ENCODE measurements around the gene SNTB2. TPM values are rescaled to one million over a fixed set of nuclear protein-coding genes. Genes with fewer than 3 reads are reported as not detected.

The SNTB2 gene
- total and polyA plus RNA-seq, 2 of the 13 experiments (the other 11 are each of a cell fraction or from before 2014, with no cell fraction given): 11.5 to 19.2 TPM

DNA sequence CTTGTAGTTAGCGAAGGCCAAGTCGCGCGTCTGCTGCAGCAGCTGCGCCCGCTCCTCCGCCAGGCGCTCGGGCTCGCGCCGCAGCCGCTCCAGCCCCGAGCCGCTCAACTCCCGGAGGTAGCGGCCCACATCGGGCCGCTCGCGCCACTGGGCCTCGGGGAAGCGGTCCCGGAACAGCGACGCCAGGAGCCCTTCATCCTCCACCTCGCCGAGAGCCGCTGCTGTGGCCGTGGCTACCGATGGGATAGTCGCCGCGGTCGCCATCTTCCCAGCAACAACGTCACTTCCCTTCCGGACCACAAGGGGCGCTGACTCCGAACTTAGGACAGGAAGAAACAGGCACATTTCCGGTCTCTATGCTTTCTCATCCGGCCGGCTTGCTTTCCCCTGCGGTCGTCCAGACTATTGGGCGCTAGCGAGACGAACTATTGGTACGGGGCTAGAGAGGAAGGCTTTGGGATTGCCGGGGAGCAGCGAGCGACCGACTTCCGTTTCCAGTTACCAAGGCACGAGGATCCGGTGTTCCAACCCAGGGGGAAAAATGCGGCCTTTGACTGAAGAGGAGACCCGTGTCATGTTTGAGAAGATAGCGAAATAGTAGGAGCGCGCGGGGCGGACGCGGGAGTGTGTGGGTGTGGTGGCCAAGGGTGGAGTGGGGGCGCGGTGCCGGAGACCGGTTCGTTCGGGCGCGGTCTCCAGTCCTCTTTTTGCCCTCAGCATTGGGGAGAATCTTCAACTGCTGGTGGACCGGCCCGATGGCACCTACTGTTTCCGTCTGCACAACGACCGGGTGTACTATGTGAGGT, 152.5 kb downstream of the SNTB2 start, which contains the start of the genes COG8 and NIP7 (continued):
- TF ChIP-seq ZNF383 (CRISPR knock-in tag; IDR thresholded peaks at IDR 0.05; ENCODE audit: borderline replicate concordance) (peak; percentile 32; the same call in 1 of the 2 replicates), RFX1 (IDR thresholded peaks at IDR 0.05) (no peak), ZNF333 (CRISPR knock-in tag; IDR thresholded peaks at IDR 0.05; ENCODE audit: borderline replicate concordance) (peak; percentile 79), ZNF749 (CRISPR knock-in tag; IDR thresholded peaks at IDR 0.05; ENCODE audit: borderline replicate concordance) (no peak), REST (IDR thresholded peaks at IDR 0.05; ENCODE audit: borderline replicate concordance in 1 of 2, low read depth in 1 of 2, low read length in 2 of 2) (peak in 1 of 2 experiments; percentile 52; a peak in 1 of 4 replicates), CHCHD3 (CRISPR knock-in tag; IDR thresholded peaks at IDR 0.05) (peak; percentile 83; the same call in 1 of the 2 replicates), ZNF234 (CRISPR knock-in tag; conservative IDR thresholded peaks at IDR 0.05) (no peak), HDAC2 (CRISPR knock-in tag; IDR thresholded peaks at IDR 0.05) (peak; percentile 77), ZNF329 (CRISPR knock-in tag; IDR thresholded peaks at IDR 0.05; ENCODE audit: low read depth) (peak; percentile 59), BCLAF1 (IDR thresholded peaks at IDR 0.05) (no peak), GMEB2 (CRISPR knock-in tag; IDR thresholded peaks at IDR 0.05; ENCODE audit: low read depth) (peak; percentile 31; the same call in 1 of the 2 replicates), BRCA1 (CRISPR knock-in tag; IDR thresholded peaks at IDR 0.05) (peak; percentile 72; the same call in 1 of the 2 replicates), ZNF773 (CRISPR knock-in tag; IDR thresholded peaks at IDR 0.05; ENCODE audit: borderline replicate concordance) (0 out of 2 replicates have a peak, but pooled peaks have one; percentile 16), MTA1 (CRISPR knock-in tag; IDR thresholded peaks at IDR 0.05; ENCODE audit: borderline replicate concordance) (peak; percentile 68; the same call in 1 of the 2 replicates), ZMAT3 (CRISPR knock-in tag; conservative IDR thresholded peaks at IDR 0.05) (peak; percentile 74; the same call in 1 of the 2 replicates), ZNF460 (CRISPR knock-in tag; IDR thresholded peaks at IDR 0.05; ENCODE audit: borderline replicate concordance) (no peak; the same call in 1 of the 2 replicates), MIER2 (CRISPR knock-in tag; IDR thresholded peaks at IDR 0.05) (peak; percentile 13; the same call in 1 of the 2 replicates)
- TF ChIP-seq, protein P1, sequence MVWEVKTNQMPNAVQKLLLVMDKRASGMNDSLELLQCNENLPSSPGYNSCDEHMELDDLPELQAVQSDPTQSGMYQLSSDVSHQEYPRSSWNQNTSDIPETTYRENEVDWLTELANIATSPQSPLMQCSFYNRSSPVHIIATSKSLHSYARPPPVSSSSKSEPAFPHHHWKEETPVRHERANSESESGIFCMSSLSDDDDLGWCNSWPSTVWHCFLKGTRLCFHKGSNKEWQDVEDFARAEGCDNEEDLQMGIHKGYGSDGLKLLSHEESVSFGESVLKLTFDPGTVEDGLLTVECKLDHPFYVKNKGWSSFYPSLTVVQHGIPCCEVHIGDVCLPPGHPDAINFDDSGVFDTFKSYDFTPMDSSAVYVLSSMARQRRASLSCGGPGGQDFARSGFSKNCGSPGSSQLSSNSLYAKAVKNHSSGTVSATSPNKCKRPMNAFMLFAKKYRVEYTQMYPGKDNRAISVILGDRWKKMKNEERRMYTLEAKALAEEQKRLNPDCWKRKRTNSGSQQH (CRISPR knock-in tag; IDR thresholded peaks at IDR 0.05; ENCODE audit: low read depth): peak; percentile 83
